Measurements from ENCODE around the gene CDT1.
A peak's percentile ranks its signal among the peaks of the same experiment; 100 is the strongest.

- TF ChIP-seq CTCF (IDR thresholded peaks at IDR 0.05) (peak; percentile 18 to 72 (median 57)), POLR2A (IDR thresholded peaks at IDR 0.05) (no peak)
Observed at GRCh38 chr16:88815901-88816589, 12.5 kb downstream of the CDT1 start.

All from thyroid gland (tissue), 4 donors.